HepG2 (cell line): ENCODE measurements around the gene CEP131. TPM values are rescaled to one million over a fixed set of nuclear protein-coding genes. Genes with fewer than 3 reads are reported as not detected.

Experiments
- FIP1L1 ChIP-seq: fragments of 200-400 bp; formaldehyde crosslinking; IDR thresholded peaks from 2 replicates; pipeline ENCODE4 v1.6.1; 2018; ENCODE audit warnings: low read depth, mild to moderate bottlenecking, low read length, moderate library complexity, borderline replicate concordance; ENCODE audit not compliant: insufficient read depth
- FOXO1 ChIP-seq: sonication (generic); formaldehyde crosslinking; IDR thresholded peaks from 2 replicates; pipeline ENCODE4 v1.4.0; 2020; ENCODE audit warnings: missing genetic modification reagents
- GRHL1 ChIP-seq: sonication (generic); formaldehyde crosslinking; conservative IDR thresholded peaks from 2 replicates; pipeline ENCODE4 v1.8.0; 2022; ENCODE audit warnings: missing genetic modification reagents
- HDAC6 ChIP-seq: fragments of 200-600 bp; sonication (generic); IDR thresholded peaks from 2 replicates; pipeline ENCODE4 v1.7.0; 2017; ENCODE audit warnings: mild to moderate bottlenecking, antibody characterized with exemption, low read length, low read depth
- HOXA3 ChIP-seq: sonication (generic); formaldehyde crosslinking; IDR thresholded peaks from 2 replicates; pipeline ENCODE4 v1.5.0; 2020; ENCODE audit warnings: missing genetic modification reagents
- IRF2 ChIP-seq: IDR thresholded peaks from 2 replicates; pipeline ENCODE4 v1.6.1; 2018; ENCODE audit warnings: missing genetic modification reagents, missing compliant biosample characterization
- MED13 ChIP-seq: sonication (generic); formaldehyde crosslinking; IDR thresholded peaks from 2 replicates; pipeline ENCODE4 v1.5.0; 2020; ENCODE audit warnings: missing genetic modification reagents
- MED8 ChIP-seq: sonication (generic); formaldehyde crosslinking; IDR thresholded peaks from 2 replicates; pipeline ENCODE4 v1.8.1; 2023; ENCODE audit warnings: mild to moderate bottlenecking, missing genetic modification reagents; ENCODE audit not compliant: insufficient replicate concordance
- MEIS1 ChIP-seq: sonication (generic); formaldehyde crosslinking; IDR thresholded peaks from 2 replicates; pipeline ENCODE4 v1.9.0; 2021; ENCODE audit warnings: mild to moderate bottlenecking, missing genetic modification reagents, moderate library complexity, borderline replicate concordance
- NCOA1 ChIP-seq: sonication (generic); formaldehyde crosslinking; IDR thresholded peaks from 2 replicates; pipeline ENCODE4 v1.9.0; 2021; ENCODE audit warnings: missing genetic modification reagents
- NFE2 ChIP-seq: sonication (generic); formaldehyde crosslinking; IDR thresholded peaks from 2 replicates; pipeline ENCODE4 v1.4.0; 2020; ENCODE audit warnings: missing genetic modification reagents
- PCBP2 ChIP-seq: fragments of 200-400 bp; formaldehyde crosslinking; optimal IDR thresholded peaks from 2 replicates; pipeline ENCODE3; 2018; ENCODE audit warnings: low read length, low read depth; ENCODE audit not compliant: poor library complexity, severe bottlenecking
- POLR2A ChIP-seq, 2 experiments: IDR thresholded peaks; 2 replicates each; pipeline ENCODE4 v1.6.1; 2011; ENCODE audit warnings: low read depth in 2 of 2, low read length in 2 of 2, mild to moderate bottlenecking in 1 of 2, moderate library complexity in 1 of 2; ENCODE audit not compliant: insufficient read depth in 1 of 2
- RBAK ChIP-seq: sonication (generic); formaldehyde crosslinking; IDR thresholded peaks from 2 replicates; pipeline ENCODE4 v1.5.1; 2020; ENCODE audit warnings: mild to moderate bottlenecking, missing genetic modification reagents
- RFX3 ChIP-seq: IDR thresholded peaks from 2 replicates; pipeline ENCODE4 v1.6.1; 2016; ENCODE audit warnings: missing biosample characterization, missing genetic modification reagents
- RNF219 ChIP-seq: sonication (generic); formaldehyde crosslinking; IDR thresholded peaks from 2 replicates; pipeline ENCODE4 v1.5.0; 2020; ENCODE audit warnings: mild to moderate bottlenecking, missing genetic modification reagents
- ZMYM3 ChIP-seq: sonication (generic); formaldehyde crosslinking; IDR thresholded peaks from 2 replicates; pipeline ENCODE4 v1.5.1; 2020; ENCODE audit warnings: mild to moderate bottlenecking, missing genetic modification reagents
- ZNF281 ChIP-seq: sonication (generic); formaldehyde crosslinking; IDR thresholded peaks from 2 replicates; pipeline ENCODE4 v1.4.0; 2020; ENCODE audit warnings: missing genetic modification reagents, borderline replicate concordance
- ZNF513 ChIP-seq: sonication (generic); formaldehyde crosslinking; conservative IDR thresholded peaks from 2 replicates; pipeline ENCODE4 v1.5.0; 2020; ENCODE audit warnings: missing genetic modification reagents
- ZNF563 ChIP-seq: sonication (generic); formaldehyde crosslinking; IDR thresholded peaks from 2 replicates; pipeline ENCODE4 v1.8.0; 2022; ENCODE audit warnings: mild to moderate bottlenecking, moderate library complexity, missing genetic modification reagents
- ZNF749 ChIP-seq: sonication (generic); formaldehyde crosslinking; IDR thresholded peaks from 2 replicates; pipeline ENCODE4 v1.8.0; 2022; ENCODE audit warnings: mild to moderate bottlenecking, missing genetic modification reagents, moderate library complexity, borderline replicate concordance
- polyA plus RNA-seq, 8 experiments: library from polyadenylated mRNA; depleted of rRNA in 3 of 8; stranded (reverse) in 7 of 8; unstranded in 1 of 8; fragments of >200 nt; fragmentation: Illumina TruSeq in 4 of 8; extraction: Trizol in 4 of 8; gene quantifications; 2 replicates each; pipeline versions ENCODE4 v1.2.1 to v1.2.3, GENCODE V29; 2011 to 2016; ENCODE audit warnings: low read depth in 4 of 8, missing spikeins in 1 of 8, mixed read lengths in 1 of 8; ENCODE audit not compliant: insufficient read depth in 1 of 8
- total RNA-seq, 5 experiments: library from RNA; depleted of rRNA; stranded (reverse); fragments of >200 nt; fragmentation: Illumina TruSeq; extraction: Trizol; gene quantifications; 2 replicates each; pipeline ENCODE4 v1.2.3, GENCODE V29; 2016; ENCODE audit warnings: low read depth in 1 of 5

The CEP131 gene
- total and polyA plus RNA-seq, 2 of the 13 experiments (the other 11 are each of a cell fraction or from before 2014, with no cell fraction given): 5.0 to 16.8 TPM

- TF ChIP-seq MEIS1 (CRISPR knock-in tag): 0 out of 2 replicates have a peak, but pooled peaks have one; percentile 5
- TF ChIP-seq NCOA1 (CRISPR knock-in tag): peak; percentile 94
- TF ChIP-seq PCBP2: no peak
- no peak for TF ChIP-seq ZNF749 (CRISPR knock-in tag)
- TF ChIP-seq IRF2: 0 out of 2 replicates have a peak, but pooled peaks have one; percentile 38
- no peak for TF ChIP-seq GRHL1 (CRISPR knock-in tag)
- TF ChIP-seq MED8 (CRISPR knock-in tag): peak; percentile 59
- no peak for TF ChIP-seq NFE2 (CRISPR knock-in tag)
- TF ChIP-seq HOXA3 (CRISPR knock-in tag): peak; percentile 83
- TF ChIP-seq FIP1L1: 0 out of 2 replicates have a peak, but pooled peaks have one; percentile 74
- 0 out of 2 replicates have a peak, but pooled peaks have one; percentile 43 for TF ChIP-seq ZNF513
- peak; percentile 51; the same call in 1 of the 2 replicates for TF ChIP-seq MED13 (CRISPR knock-in tag)
- peak; percentile 60; the same call in 1 of the 2 replicates for TF ChIP-seq FOXO1
- TF ChIP-seq RNF219 (CRISPR knock-in tag): no peak; the same call in 1 of the 2 replicates
- TF ChIP-seq POLR2A (IDR thresholded peaks at IDR 0.05; ENCODE audit: insufficient read depth in 1 of 2, low read depth in 2 of 2, low read length in 2 of 2): peak; percentile 73 to 79
- no peak for TF ChIP-seq RBAK (CRISPR knock-in tag)
- no peak for TF ChIP-seq RFX3 (CRISPR knock-in tag)
- peak; percentile 86; the same call in 1 of the 2 replicates for TF ChIP-seq ZMYM3 (CRISPR knock-in tag)
- no peak for TF ChIP-seq HDAC6
- peak; percentile 93 for TF ChIP-seq ZNF563 (CRISPR knock-in tag)
- TF ChIP-seq ZNF281: peak; percentile 76
Measured at GRCh38 chr17:81165246-81166032, 57.3 kb downstream of the CEP131 start, which contains the start of gene PVALEF (continued).
